ENCODE data around the gene FAM222B. TPM values are rescaled to one million over a fixed set of nuclear protein-coding genes. Genes with fewer than 3 reads are reported as not detected.
"Not testable (repeated sequence)": the region's sequence is repeated elsewhere in the genome, so short reads cannot be mapped to it uniquely, and the experiment has no call there.

Gene FAM222B
- polyA plus RNA-seq, 1 donor = 20.6 TPM

GRCh38 chr17:28729950-28730330, 112.7 kb downstream of the FAM222B start:
- DNase-seq = no peak

DNA sequence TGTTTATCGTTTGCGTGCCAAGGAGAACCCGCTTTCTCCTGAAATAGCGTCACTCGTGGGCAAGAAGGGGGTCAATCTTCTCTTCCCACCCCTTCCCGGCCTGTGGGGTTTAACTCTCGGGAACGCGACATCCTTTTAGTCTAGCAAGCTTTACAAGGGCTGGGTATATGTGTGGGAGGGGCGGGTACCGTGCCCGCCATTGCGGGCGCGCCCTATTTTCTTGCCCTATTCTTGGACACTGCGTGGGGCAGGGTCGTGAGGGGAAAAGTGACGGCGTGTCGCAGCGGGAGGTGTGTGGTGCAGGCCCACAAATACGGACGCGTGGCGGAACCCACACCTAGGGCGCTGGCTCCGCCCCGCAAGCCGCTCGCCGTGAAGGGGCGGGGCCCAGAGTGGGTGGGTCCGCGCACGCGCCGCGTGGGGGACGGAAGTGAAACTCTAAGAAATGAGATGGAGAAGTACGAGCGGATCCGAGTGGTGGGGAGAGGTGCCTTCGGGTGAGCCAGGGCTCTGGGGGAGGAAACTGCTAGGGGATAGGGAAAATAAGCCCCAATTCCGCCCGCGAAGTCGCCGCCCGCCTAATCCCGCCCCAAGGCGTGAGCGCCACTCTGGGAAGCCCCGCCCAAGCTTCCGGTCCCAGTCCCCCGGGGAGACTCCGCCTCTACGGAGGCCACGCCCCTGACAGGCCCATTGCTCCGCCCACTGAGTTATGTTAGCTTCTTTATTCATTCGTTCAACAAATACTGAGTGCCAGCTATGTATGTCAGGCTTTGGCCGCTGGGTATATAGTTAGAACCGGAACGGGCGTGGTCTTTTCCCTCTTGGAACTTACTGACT, 114.0 kb downstream of the FAM222B start, which contains the start of gene NEK8:
Gene NEK8, plus strand, starts transcription at position 425 of the 837 bp plus-strand sequence. Its CDS starts 26 bp downstream, at position 451.
- peak; percentile 94 for DNase-seq

DNA sequence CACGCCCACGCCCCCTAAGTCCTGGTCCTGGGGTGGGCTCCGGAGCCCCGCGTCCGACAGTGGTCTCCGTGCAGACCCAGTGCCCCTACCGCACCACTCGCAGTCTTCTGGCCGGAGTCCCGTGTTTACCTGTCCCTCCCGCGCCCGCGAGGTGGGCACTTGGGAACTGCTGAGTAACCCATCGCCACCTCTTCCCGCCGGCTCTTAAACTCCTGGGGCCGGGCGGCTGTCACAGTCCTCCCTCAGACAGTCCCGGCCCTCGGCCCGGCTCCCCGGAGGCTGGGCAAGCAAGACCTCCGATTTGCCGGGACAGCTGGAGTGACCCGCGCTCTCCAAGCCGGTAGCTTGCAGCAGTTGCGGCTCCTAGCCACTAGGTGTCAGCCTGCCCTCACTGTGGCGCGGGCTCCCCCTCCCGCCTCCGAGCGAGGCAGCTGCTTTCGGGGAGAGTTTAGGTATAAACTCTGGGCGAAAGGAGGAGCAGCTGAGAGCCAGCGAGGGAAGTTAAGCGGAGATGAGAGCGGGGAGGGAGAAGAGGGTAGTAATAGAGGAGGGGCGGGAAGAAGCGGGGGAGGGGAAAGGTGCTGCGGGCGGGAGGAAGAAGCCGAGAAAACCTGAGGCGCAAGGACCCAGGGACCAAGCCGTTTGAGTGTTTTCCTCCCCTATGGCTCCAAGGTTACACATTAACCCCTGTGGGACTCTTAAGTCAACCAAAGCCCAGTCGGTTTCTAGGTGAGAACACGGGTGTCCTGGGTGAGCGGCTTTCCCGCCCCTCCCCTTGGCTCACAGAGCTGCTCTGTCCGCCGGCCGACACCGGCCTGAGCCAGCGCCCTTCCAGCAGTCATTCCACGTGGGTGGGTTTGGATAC, 115.7 kb downstream of the FAM222B start:
- DNase-seq = peak; percentile 96

DNA sequence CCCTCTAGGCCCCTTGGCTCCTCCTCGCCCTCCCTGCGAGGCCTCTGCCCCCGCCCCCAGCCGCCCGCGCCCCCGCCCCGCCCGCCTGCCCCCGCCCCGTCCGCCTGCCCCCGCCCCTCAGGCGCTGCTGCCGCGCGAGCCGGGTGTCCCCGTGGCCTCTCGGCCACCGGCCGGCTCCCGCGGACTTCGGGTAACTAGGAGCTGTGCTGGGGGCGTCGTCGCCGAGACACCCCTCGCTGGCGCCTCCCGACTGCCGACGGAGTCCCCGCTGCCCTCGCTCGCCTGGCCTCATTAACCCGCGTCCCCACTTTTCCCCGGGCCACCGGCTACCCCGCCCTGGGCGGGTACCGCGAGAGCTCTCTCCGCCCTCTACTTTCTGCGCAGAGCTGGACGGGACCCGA, 116.4 kb downstream of the FAM222B start, which contains the start of gene TLCD1:
Gene TLCD1, minus strand, starts transcription at position 8 of the 401 bp plus-strand sequence. CDS start 136 bp downstream, outside the sequence.
- peak; percentile 57 for DNase-seq

DNA sequence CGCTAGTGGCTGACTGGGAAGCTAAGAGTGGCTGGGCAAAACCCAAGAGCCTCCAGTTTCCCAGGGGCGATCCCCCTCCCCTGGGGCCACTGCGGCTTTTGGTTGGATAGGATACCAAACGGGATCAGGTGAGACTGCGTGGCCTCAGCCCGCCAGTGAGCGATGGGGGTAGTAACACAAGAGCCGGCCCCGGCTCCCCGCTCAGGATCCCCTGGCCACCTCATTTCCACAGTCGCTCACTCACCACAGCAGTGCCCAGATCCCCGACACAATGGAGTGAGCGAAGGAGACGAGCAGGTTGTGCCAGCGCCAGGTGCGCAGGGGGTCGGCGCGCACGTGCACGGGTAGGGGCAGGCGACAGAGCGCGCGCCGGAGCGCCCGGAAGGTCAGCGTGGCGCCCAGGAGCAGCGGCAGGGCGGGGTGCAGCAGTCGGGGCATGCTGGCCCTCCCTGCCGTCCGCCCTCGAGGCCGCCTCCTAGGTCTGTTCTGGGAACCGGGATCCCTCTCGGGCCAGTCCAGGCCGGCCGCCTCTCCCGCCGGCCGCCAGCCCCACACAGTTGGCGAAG, 116.8 kb downstream of the FAM222B start:
- DNase-seq = peak; percentile 54

DNA sequence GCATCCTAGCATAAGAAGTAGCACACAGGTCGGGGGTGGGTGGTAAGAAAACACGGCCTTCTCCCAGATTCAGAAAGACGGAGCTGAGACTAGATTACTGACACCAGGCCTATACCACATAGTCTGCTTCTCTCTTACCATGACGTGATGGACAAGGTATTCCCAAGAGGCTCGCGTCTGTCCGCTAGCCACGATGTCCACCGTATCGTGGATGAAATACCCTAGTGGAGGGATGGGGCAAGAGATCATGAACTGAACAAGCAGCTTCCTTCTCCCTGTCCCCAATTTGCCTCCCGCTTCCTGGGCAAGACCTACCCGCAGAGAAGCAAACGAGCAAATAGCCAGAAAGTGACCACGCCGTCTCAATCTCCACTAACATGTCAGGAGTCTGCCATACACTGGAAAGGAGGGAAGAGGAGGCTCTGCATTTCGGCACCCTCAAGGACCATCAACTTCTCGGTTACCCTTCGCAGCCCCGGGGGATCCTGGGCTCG, 117.4 kb downstream of the FAM222B start:
- DNase-seq = no peak

- DNase-seq = no peak
Measured at GRCh38 chr17:28724500-28725165, 118.0 kb downstream of the FAM222B start.

- DNase-seq = not testable (repeated sequence)
Measured at GRCh38 chr17:28723836-28724499, 118.6 kb downstream of the FAM222B start.

GRCh38 chr17:28723159-28723835, 119.3 kb downstream of the FAM222B start:
- DNase-seq = no peak

GRCh38 chr17:28722417-28723158, 120.0 kb downstream of the FAM222B start:
- DNase-seq = no peak

- DNase-seq = not testable (repeated sequence)
Measured at GRCh38 chr17:28720997-28721329, 121.6 kb downstream of the FAM222B start.

GRCh38 chr17:28720247-28720996, 122.2 kb downstream of the FAM222B start:
- no peak for DNase-seq

- DNase-seq = no peak
Measured at GRCh38 chr17:28719021-28719433, 123.6 kb downstream of the FAM222B start.

- peak; percentile 71 for DNase-seq
Measured at GRCh38 chr17:28718333-28719020, 124.1 kb downstream of the FAM222B start.

DNA sequence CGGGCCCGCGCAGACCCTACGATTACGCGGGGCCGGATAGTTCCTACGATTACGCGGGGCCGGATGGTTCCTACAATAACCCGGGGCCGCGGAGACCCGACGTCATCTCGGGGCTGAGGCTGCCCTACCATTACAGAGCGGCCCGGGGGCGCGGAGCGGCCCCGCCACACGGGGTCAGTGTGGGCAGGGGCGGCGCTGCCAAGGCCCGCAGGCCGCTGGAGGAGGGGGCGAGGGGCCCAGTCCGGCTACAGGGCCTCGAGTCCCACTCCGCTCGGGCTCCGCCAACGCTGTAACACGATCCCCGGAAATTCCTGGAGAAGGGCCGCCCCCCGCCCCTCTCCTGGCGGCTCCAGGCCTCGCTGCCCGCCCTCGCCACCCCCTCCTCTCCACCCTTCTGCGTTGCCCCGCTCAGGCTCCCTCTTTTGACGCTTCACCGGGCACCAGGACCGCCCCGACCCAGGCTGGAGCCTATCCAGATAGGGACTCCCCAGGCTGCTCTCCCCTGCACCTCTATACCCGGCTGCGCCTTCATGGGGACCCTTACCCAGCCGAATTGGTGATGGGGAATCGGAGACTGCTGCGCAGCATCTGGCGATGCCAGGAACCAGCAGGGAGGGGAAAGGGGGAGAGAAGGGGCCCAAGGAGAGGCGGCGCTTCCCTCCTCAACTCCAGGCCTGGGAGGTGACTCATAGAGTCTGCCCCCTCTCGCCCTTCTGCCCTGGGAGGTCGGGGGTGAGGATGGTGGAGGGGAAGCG, 124.8 kb downstream of the FAM222B start, which contains the start of gene RAB34:
Gene RAB34, minus strand, starts transcription at position 291 of the 755 bp plus-strand sequence. CDS start 602 bp downstream, outside the sequence.
- peak; percentile 93 for DNase-seq

DNA sequence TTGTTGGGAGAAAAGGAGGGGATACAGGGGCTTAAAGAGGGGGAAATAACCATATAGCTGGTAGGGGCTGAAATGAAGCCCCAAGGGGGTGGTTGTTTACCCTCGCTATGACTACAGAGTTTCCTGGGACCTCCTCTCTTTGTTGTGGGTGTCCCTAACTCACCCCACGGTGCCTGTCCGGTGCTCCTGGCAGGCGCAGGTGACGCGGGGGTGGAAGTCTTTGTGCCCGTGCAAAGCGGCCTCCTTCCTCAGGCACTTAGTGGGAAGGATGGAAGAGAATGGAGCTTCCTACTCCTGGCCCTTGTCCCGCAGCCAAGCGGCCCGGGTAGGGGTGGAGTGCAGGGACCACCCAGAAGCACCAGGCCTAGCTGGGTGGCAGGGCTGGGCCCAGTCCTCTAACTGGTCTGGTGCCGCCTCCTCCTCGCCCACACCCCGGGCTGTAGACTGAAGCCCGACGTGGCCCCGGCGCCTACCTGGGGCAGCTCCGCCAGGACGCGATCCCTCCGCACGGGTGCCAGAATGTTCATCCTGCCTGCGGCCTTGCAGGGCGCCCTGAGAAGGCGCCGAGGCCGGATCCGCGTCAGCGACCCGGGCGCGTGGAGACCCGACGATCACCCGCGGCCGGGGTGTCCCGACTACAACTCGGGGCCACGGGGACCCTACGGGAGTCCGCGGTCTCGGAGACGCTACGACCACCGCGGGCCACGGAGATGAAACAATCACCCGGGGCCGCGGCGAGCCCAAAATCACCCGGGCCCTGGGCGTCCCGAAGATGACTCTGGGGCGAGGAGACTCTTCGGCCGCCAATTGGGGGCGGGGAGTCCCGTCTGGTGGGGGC, 125.6 kb downstream of the FAM222B start:
- DNase-seq = peak; percentile 27

Data from left kidney (tissue), 2 donors.